B cell (primary cell): ENCODE results near the gene COBLL1.

ENCODE experiments used
- EZH2 ChIP-seq: IDR thresholded peaks from 2 replicates; pipeline ENCODE4 v1.6.1; 2012; ENCODE audit warnings: borderline replicate concordance, low read depth, mild to moderate bottlenecking, moderate library complexity, low read length; ENCODE audit not compliant: insufficient read depth, poor library complexity, severe bottlenecking
- TF ChIP-seq, protein P1 (sequence below): fragments of 200-600 bp; IDR thresholded peaks from one replicate; pipeline ENCODE4 v1.8.0; 2022; ENCODE audit warnings: antibody characterized with exemption, mild to moderate bottlenecking

DNA sequence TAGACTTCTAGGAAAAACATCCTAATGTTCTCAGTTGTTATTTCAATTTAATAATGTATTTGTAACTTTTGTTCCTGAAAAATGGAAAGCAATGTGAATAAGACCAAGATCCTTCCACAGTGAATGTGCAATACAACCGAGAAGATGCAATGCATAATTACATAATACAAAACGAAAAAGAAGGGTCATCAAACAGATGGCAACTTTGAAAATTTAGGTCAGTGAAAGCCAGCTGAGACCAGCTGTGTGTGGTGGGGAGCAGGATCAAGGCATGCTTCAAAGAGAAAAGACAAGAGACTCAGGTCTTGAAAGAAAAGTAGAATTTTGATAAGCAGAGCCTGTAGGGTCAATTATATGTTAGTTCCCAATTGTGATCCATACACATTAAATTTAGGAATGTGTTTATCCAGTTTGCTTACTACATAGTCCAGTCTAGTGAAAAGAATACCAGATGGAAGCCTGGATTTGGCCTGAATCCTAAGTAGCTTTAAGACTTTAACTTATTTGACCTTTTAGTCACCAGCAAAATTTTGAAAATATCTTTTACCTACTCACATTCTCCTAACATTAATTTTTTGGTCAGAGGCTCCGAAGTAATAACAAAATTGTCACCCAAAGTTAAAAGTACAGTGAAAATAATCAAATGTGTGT lies 93.7 kb downstream of the COBLL1 start:
- TF ChIP-seq, protein P1, sequence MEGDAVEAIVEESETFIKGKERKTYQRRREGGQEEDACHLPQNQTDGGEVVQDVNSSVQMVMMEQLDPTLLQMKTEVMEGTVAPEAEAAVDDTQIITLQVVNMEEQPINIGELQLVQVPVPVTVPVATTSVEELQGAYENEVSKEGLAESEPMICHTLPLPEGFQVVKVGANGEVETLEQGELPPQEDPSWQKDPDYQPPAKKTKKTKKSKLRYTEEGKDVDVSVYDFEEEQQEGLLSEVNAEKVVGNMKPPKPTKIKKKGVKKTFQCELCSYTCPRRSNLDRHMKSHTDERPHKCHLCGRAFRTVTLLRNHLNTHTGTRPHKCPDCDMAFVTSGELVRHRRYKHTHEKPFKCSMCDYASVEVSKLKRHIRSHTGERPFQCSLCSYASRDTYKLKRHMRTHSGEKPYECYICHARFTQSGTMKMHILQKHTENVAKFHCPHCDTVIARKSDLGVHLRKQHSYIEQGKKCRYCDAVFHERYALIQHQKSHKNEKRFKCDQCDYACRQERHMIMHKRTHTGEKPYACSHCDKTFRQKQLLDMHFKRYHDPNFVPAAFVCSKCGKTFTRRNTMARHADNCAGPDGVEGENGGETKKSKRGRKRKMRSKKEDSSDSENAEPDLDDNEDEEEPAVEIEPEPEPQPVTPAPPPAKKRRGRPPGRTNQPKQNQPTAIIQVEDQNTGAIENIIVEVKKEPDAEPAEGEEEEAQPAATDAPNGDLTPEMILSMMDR: no peak
- TF ChIP-seq EZH2: no peak
